T-helper 1 cell (primary cell): ENCODE data around the gene MTX3.
A peak's percentile ranks its signal among the peaks of the same experiment; 100 is the strongest.

Source experiments
- DNase-seq, 5 donors: peaks; one replicate each; pipeline ENCODE4 v3.0.0-alpha.2; 2012 to 2020

Gene MTX3

GRCh38 chr5:79982136-79982535, 8.9 kb downstream of the MTX3 start:
- peak in 1 of 5 donors; percentile 22 for DNase-seq

- no peak for DNase-seq
These were observed 14.1 kb downstream of the MTX3 start for GRCh38 chr5:79976759-79977515.

- DNase-seq = no peak
These were observed 15.6 kb downstream of the MTX3 start for GRCh38 chr5:79975422-79975821.

GRCh38 chr5:79974886-79975285, 16.2 kb downstream of the MTX3 start:
- DNase-seq = no peak

- no peak for DNase-seq
These were observed 17.1 kb downstream of the MTX3 start for GRCh38 chr5:79973996-79974395.

- DNase-seq = no peak
These were observed 17.6 kb downstream of the MTX3 start for GRCh38 chr5:79973511-79973910.

- DNase-seq = no peak
These were observed 19.9 kb downstream of the MTX3 start for GRCh38 chr5:79971156-79971555.

- no peak for DNase-seq
These were observed 24.6 kb downstream of the MTX3 start for GRCh38 chr5:79966448-79966847.

GRCh38 chr5:79964136-79964535, 26.9 kb downstream of the MTX3 start:
- DNase-seq = no peak

- peak in 1 of 5 donors; percentile 69 for DNase-seq
These were observed 27.6 kb downstream of the MTX3 start for GRCh38 chr5:79963261-79964061.

GRCh38 chr5:79962575-79963222, 28.4 kb downstream of the MTX3 start:
- DNase-seq = peak in 1 of 5 donors; percentile 72

GRCh38 chr5:79961716-79962574, 29.1 kb downstream of the MTX3 start:
- DNase-seq = no peak

- no peak for DNase-seq
These were observed 31.7 kb downstream of the MTX3 start for GRCh38 chr5:79959407-79959806.

- no peak for DNase-seq
These were observed 35.0 kb downstream of the MTX3 start for GRCh38 chr5:79955941-79956670.

- no peak for DNase-seq
These were observed 35.6 kb downstream of the MTX3 start for GRCh38 chr5:79955356-79955895.

GRCh38 chr5:79954620-79955019, 36.4 kb downstream of the MTX3 start:
- DNase-seq = no peak

GRCh38 chr5:79947567-79947966, 43.5 kb downstream of the MTX3 start:
- no peak for DNase-seq

- DNase-seq = peak in 1 of 5 donors; percentile 69
These were observed 52.6 kb downstream of the MTX3 start for GRCh38 chr5:79938468-79938867.

GRCh38 chr5:79936646-79937216, 54.3 kb downstream of the MTX3 start:
- DNase-seq = no peak

GRCh38 chr5:79936002-79936645, 54.9 kb downstream of the MTX3 start:
- no peak for DNase-seq

- DNase-seq = no peak
These were observed 56.4 kb downstream of the MTX3 start for GRCh38 chr5:79934681-79935080.
